Measurements from ENCODE around the gene STARD13. TPM values are rescaled to one million over a fixed set of nuclear protein-coding genes. Genes with fewer than 3 reads are reported as not detected.
"Not testable (repeated sequence)": the region's sequence is repeated elsewhere in the genome, so short reads cannot be mapped to it uniquely, and the experiment has no call there.

The STARD13 gene
- total RNA-seq, 2 donors from 2014 or later, result 18.9 to 29.7 TPM

GRCh38 chr13:33164331-33164730 is 121.2 kb downstream of the STARD13 start:
- no peak for DNase-seq
- H3K27ac ChIP-seq, result no peak overlapping the region
- no peaks in the 10 kb centered on the region for H3K27me3 ChIP-seq
- WGBS, 2 donors, result 99 to 100% methylated on average over 2 of the region's 2 CpGs
- no peak for ATAC-seq
- no peak for TF ChIP-seq CTCF (IDR thresholded peaks at IDR 0.05)
- TF ChIP-seq POLR2A (IDR thresholded peaks at IDR 0.05), result no peak
- H3K9me3 ChIP-seq, result peaks cover 0 to 4% (median 0%) of the 10 kb centered on the region in 3 donors
- intact Hi-C loops (cut with DNase I), result no loop called here
- no peak overlapping the region for H3K4me3 ChIP-seq
- peaks cover 11% of the 10 kb centered on the region for H3K4me1 ChIP-seq
- peaks cover 0 to 2% of the 10 kb centered on the region in 2 donors for H3K36me3 ChIP-seq (replicated peaks in 1 of 2; ENCODE audit: insufficient read depth in 1 of 2, low read depth in 2 of 2)

- ATAC-seq; H3K9me3 ChIP-seq; H3K27me3 ChIP-seq; H3K4me1 ChIP-seq; H3K36me3 ChIP-seq (replicated peaks in 1 of 2; ENCODE audit: insufficient read depth in 1 of 2, low read depth in 2 of 2); intact Hi-C loops (cut with DNase I); H3K4me3 ChIP-seq; DNase-seq; H3K27ac ChIP-seq: not testable (repeated sequence)
- 92 to 100% methylated on average over 2 of the region's 2 CpGs for WGBS, 2 donors
These were observed 122.8 kb downstream of the STARD13 start for GRCh38 chr13:33162725-33163124.

- intact Hi-C loops (cut with DNase I), result no loop called here
- H3K9me3 ChIP-seq, result peaks cover 0 to 4% (median 0%) of the 10 kb centered on the region in 3 donors
- WGBS, 2 donors, result 77 to 95% methylated on average over 8 of the region's 8 CpGs
- ATAC-seq (no peak), DNase-seq (no peak)
- H3K27ac ChIP-seq, result no peak overlapping the region
- no peaks in the 10 kb centered on the region for H3K27me3 ChIP-seq
- TF ChIP-seq CTCF (IDR thresholded peaks at IDR 0.05) (no peak), POLR2A (IDR thresholded peaks at IDR 0.05) (no peak)
- no peak overlapping the region for H3K4me3 ChIP-seq
- peaks cover 0 to 5% of the 10 kb centered on the region in 2 donors for H3K36me3 ChIP-seq (replicated peaks in 1 of 2; ENCODE audit: insufficient read depth in 1 of 2, low read depth in 2 of 2)
- no peaks in the 10 kb centered on the region for H3K4me1 ChIP-seq
These were observed 126.7 kb downstream of the STARD13 start for GRCh38 chr13:33158816-33159215.

GRCh38 chr13:33158271-33158670 is 127.3 kb downstream of the STARD13 start:
- intact Hi-C loops (cut with DNase I), result no loop called here
- Histone ChIP-seq H3K27me3 (no peaks in the 10 kb centered on the region), H3K4me3 (no peak overlapping the region), H3K27ac (no peak overlapping the region), H3K4me1 (no peaks in the 10 kb centered on the region), H3K36me3 (replicated peaks in 1 of 2; ENCODE audit: insufficient read depth in 1 of 2, low read depth in 2 of 2) (peaks cover 0 to 5% of the 10 kb centered on the region in 2 donors), H3K9me3 (peaks cover 0 to 4% (median 0%) of the 10 kb centered on the region in 3 donors)
- DNase-seq (no peak), ATAC-seq (no peak)
- WGBS, 2 donors, result 96 to 98% methylated on average over 3 of the region's 3 CpGs
- TF ChIP-seq CTCF (IDR thresholded peaks at IDR 0.05) (no peak), POLR2A (IDR thresholded peaks at IDR 0.05) (no peak)

GRCh38 chr13:33154911-33155310 is 130.6 kb downstream of the STARD13 start:
- 92 to 96% methylated on average over 5 of the region's 5 CpGs for WGBS, 2 donors
- no peaks in the 10 kb centered on the region for H3K27me3 ChIP-seq
- no peak for TF ChIP-seq CTCF (IDR thresholded peaks at IDR 0.05)
- no peak for TF ChIP-seq POLR2A (IDR thresholded peaks at IDR 0.05)
- H3K36me3 ChIP-seq (replicated peaks in 1 of 2; ENCODE audit: insufficient read depth in 1 of 2, low read depth in 2 of 2), result peaks cover 0 to 3% of the 10 kb centered on the region in 2 donors
- intact Hi-C loops (cut with DNase I), result no loop called here
- H3K4me1 ChIP-seq, result no peaks in the 10 kb centered on the region
- H3K27ac ChIP-seq, result no peak overlapping the region
- no peak overlapping the region for H3K4me3 ChIP-seq
- ATAC-seq (no peak), DNase-seq (no peak)
- no peaks in the 10 kb centered on the region for H3K9me3 ChIP-seq
